ENCODE measurements around the gene PRRG2. TPM values are rescaled to one million over a fixed set of nuclear protein-coding genes. Genes with fewer than 3 reads are reported as not detected.

PRRG2 gene
- total and polyA plus RNA-seq, 10 of the 15 experiments (the other 5 are each of a cell fraction or from before 2014, with no cell fraction given) = 0.09 to 2.1 (median 0.86) TPM

DNA sequence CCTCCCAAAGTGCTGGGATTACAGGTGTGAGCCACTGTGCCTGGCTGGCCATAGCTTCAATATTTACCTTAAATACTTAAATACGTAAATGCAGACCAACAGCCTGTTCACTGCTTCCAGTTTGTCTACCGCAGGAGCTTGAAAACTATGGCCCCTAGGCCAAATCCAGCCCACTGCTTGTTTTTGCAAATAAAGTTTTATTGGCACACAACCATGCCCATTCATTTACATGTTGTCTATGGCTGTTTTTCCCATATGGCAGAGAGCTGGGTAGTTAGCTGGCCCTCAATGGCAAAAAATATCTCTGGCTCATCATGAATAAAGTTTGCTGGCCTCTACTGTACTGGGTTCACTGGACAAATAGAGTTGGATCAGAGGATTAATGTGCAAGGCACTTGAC lies 21.7 kb downstream of the PRRG2 start:
- ATAC-seq = no peak
- 100% methylated on average over 2 of the region's 2 CpGs for WGBS (ENCODE audit: insufficient coverage, insufficient replicate concordance, low lambda C conversion rate, missing lambda C conversion rate)
- Histone ChIP-seq H2AFZ (ENCODE audit: control insufficient read depth, low read depth, low read length) (no peak overlapping the region), H3K36me3 (ENCODE audit: control insufficient read depth in 2 of 2, insufficient read depth in 2 of 2, low read length in 1 of 2) (peaks cover 11 to 20% of the 10 kb centered on the region in 2 experiments), H3K79me2 (ENCODE audit: control insufficient read depth, insufficient read depth, low read length) (no peaks in the 10 kb centered on the region; the same call in 1 of the 2 replicates), H3K4me3 (no peak overlapping the region), H3K9ac (ENCODE audit: control insufficient read depth, insufficient read depth, low read length) (no peak overlapping the region), H3K4me2 (ENCODE audit: control insufficient read depth, insufficient read depth) (no peak overlapping the region), H3K27ac (ENCODE audit: control insufficient read depth, insufficient read depth) (no peak overlapping the region), H3K27me3 (replicated peaks in 1 of 2; ENCODE audit: control insufficient read depth in 2 of 2, insufficient read depth in 2 of 2, low read length in 1 of 2) (no peaks in the 10 kb centered on the region), H4K20me1 (ENCODE audit: control insufficient read depth, insufficient read depth) (no peaks in the 10 kb centered on the region), H3K4me1 (ENCODE audit: control insufficient read depth, insufficient read depth, low read length) (no peaks in the 10 kb centered on the region), H3K9me3 (replicated peaks; ENCODE audit: control insufficient read depth, insufficient read depth, low read length) (no peaks in the 10 kb centered on the region)
- TF ChIP-seq FOS (IDR thresholded peaks at IDR 0.05; ENCODE audit: borderline replicate concordance, extremely low read depth, insufficient read length) (no peak), EP300 (IDR thresholded peaks at IDR 0.05; ENCODE audit: borderline replicate concordance in 1 of 2, control insufficient read depth in 1 of 2, low read depth in 2 of 2, low read length in 2 of 2) (no peak)
- TF ChIP-seq, protein P1, sequence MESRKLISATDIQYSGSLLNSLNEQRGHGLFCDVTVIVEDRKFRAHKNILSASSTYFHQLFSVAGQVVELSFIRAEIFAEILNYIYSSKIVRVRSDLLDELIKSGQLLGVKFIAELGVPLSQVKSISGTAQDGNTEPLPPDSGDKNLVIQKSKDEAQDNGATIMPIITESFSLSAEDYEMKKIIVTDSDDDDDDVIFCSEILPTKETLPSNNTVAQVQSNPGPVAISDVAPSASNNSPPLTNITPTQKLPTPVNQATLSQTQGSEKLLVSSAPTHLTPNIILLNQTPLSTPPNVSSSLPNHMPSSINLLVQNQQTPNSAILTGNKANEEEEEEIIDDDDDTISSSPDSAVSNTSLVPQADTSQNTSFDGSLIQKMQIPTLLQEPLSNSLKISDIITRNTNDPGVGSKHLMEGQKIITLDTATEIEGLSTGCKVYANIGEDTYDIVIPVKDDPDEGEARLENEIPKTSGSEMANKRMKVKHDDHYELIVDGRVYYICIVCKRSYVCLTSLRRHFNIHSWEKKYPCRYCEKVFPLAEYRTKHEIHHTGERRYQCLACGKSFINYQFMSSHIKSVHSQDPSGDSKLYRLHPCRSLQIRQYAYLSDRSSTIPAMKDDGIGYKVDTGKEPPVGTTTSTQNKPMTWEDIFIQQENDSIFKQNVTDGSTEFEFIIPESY (IDR thresholded peaks at IDR 0.05) = no peak
- TF ChIP-seq, protein P2, sequence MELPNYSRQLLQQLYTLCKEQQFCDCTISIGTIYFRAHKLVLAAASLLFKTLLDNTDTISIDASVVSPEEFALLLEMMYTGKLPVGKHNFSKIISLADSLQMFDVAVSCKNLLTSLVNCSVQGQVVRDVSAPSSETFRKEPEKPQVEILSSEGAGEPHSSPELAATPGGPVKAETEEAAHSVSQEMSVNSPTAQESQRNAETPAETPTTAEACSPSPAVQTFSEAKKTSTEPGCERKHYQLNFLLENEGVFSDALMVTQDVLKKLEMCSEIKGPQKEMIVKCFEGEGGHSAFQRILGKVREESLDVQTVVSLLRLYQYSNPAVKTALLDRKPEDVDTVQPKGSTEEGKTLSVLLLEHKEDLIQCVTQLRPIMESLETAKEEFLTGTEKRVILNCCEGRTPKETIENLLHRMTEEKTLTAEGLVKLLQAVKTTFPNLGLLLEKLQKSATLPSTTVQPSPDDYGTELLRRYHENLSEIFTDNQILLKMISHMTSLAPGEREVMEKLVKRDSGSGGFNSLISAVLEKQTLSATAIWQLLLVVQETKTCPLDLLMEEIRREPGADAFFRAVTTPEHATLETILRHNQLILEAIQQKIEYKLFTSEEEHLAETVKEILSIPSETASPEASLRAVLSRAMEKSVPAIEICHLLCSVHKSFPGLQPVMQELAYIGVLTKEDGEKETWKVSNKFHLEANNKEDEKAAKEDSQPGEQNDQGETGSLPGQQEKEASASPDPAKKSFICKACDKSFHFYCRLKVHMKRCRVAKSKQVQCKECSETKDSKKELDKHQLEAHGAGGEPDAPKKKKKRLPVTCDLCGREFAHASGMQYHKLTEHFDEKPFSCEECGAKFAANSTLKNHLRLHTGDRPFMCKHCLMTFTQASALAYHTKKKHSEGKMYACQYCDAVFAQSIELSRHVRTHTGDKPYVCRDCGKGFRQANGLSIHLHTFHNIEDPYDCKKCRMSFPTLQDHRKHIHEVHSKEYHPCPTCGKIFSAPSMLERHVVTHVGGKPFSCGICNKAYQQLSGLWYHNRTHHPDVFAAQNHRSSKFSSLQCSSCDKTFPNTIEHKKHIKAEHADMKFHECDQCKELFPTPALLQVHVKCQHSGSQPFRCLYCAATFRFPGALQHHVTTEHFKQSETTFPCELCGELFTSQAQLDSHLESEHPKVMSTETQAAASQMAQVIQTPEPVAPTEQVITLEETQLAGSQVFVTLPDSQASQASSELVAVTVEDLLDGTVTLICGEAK (IDR thresholded peaks at IDR 0.05; ENCODE audit: borderline replicate concordance) = peak; percentile 81
- DNase-seq (ENCODE audit: low read depth, low spot score) = no peak
- in situ Hi-C loops (cut with MboI) (no loop called here), intact Hi-C loops (cut with micrococcal nuclease; ENCODE audit: unreplicated experiment) (no loop called here)
- no TSS peak for BruUV-seq (replicated peaks)
- RAD21 ChIA-PET (ENCODE audit: unreplicated experiment) = no interaction called here
- SMC1A ChIA-PET (ENCODE audit: uncharacterized antibody, unreplicated experiment) = no interaction called here
- POLR2A ChIA-PET = interaction anchor here (0.5 kb wide), 1 partner anchor 152 kb away, joined by 6 read pairs; no protein-coding TSS in a partner anchor
- CTCF ChIA-PET = no interaction called here
- FAIRE-seq = no peak
